Mesenchymal stem cell (in vitro differentiated cells and primary cell): Measurements from ENCODE around the gene UNC13A.
"Not testable (repeated sequence)": the region's sequence is repeated elsewhere in the genome, so short reads cannot be mapped to it uniquely, and the experiment has no call there.

Experiments used
- DNase-seq: peaks from one replicate; pipeline ENCODE4 v3.0.0-alpha.2; 2013
- H2AFZ ChIP-seq: one replicate; pipeline ENCODE4 v1.6.1; 2013; ENCODE audit warnings: low read depth, mild to moderate bottlenecking, control low read depth, inconsistent platforms, low read length, moderate library complexity
- H2AK5ac ChIP-seq: 2 replicates; pipeline ENCODE4 v1.6.1; 2013; ENCODE audit warnings: low read length, moderate library complexity, mild to moderate bottlenecking, inconsistent platforms; ENCODE audit not compliant: severe bottlenecking
- H2BK120ac ChIP-seq: one replicate; pipeline ENCODE4 v1.6.1; 2013; ENCODE audit warnings: low read depth, mild to moderate bottlenecking, inconsistent platforms, low read length, moderate library complexity
- H2BK12ac ChIP-seq, 2 experiments: one replicate each; pipeline ENCODE4 v1.6.1; 2013; ENCODE audit warnings: inconsistent platforms in 2 of 2, low read length in 2 of 2, mild to moderate bottlenecking in 2 of 2, moderate library complexity in 2 of 2, control low read depth in 1 of 2
- H2BK15ac ChIP-seq: one replicate; pipeline ENCODE4 v1.6.1; 2013; ENCODE audit warnings: mild to moderate bottlenecking, low read depth, inconsistent platforms; ENCODE audit not compliant: poor library complexity, severe bottlenecking
- H2BK5ac ChIP-seq: 2 replicates; pipeline ENCODE4 v1.6.1; 2013; ENCODE audit warnings: low read depth, mild to moderate bottlenecking, low read length, control low read depth, inconsistent platforms; ENCODE audit not compliant: poor library complexity, severe bottlenecking
- H3K14ac ChIP-seq, 2 experiments: one replicate each; pipeline ENCODE4 v1.6.1; 2013; ENCODE audit warnings: inconsistent platforms in 2 of 2, low read length in 2 of 2, control low read depth in 1 of 2, mild to moderate bottlenecking in 1 of 2, moderate library complexity in 1 of 2
- H3K18ac ChIP-seq, 2 experiments: one replicate each; pipeline ENCODE4 v1.6.1; 2013; ENCODE audit warnings: inconsistent platforms in 2 of 2, low read length in 2 of 2, control low read depth in 1 of 2, low read depth in 1 of 2, mild to moderate bottlenecking in 1 of 2
- H3K23ac ChIP-seq, 2 experiments: one replicate each; pipeline ENCODE4 v1.6.1; 2013; ENCODE audit warnings: inconsistent platforms in 2 of 2, low read length in 2 of 2, mild to moderate bottlenecking in 2 of 2, moderate library complexity in 2 of 2, control low read depth in 1 of 2
- H3K27ac ChIP-seq: 2 replicates; pipeline ENCODE4 v1.5.1; 2013; ENCODE audit warnings: mild to moderate bottlenecking, moderate library complexity, low read length, control low read depth, inconsistent platforms; ENCODE audit not compliant: poor library complexity, severe bottlenecking
- H3K27me3 ChIP-seq, 2 experiments: 2 replicates each; pipeline versions ENCODE4 v1.6.1 to v1.7.0; 2013; ENCODE audit warnings: low read length in 2 of 2, mild to moderate bottlenecking in 2 of 2, moderate library complexity in 2 of 2, control low read depth in 1 of 2, inconsistent platforms in 1 of 2; ENCODE audit not compliant: control insufficient read depth in 1 of 2, insufficient read depth in 1 of 2
- H3K36me3 ChIP-seq, 2 experiments: 2 replicates each; pipeline versions ENCODE4 v1.6.1 to v1.7.0; 2013; ENCODE audit warnings: low read length in 2 of 2, control low read depth in 1 of 2, inconsistent platforms in 1 of 2, low read depth in 1 of 2, mild to moderate bottlenecking in 1 of 2; ENCODE audit not compliant: insufficient read depth in 2 of 2, control insufficient read depth in 1 of 2
- H3K4ac ChIP-seq, 2 experiments: one replicate each; pipeline ENCODE4 v1.6.1; 2013; ENCODE audit warnings: inconsistent platforms in 2 of 2, low read length in 2 of 2, mild to moderate bottlenecking in 2 of 2, moderate library complexity in 2 of 2, control low read depth in 1 of 2, low read depth in 1 of 2
- H3K4me1 ChIP-seq: 2 replicates; pipeline ENCODE4 v1.6.1; 2013; ENCODE audit warnings: low read depth, low read length, control low read depth; ENCODE audit not compliant: control insufficient read depth, insufficient read depth
- H3K4me2 ChIP-seq: 2 replicates; pipeline ENCODE4 v1.6.1; 2013; ENCODE audit warnings: low read length, mild to moderate bottlenecking, inconsistent platforms; ENCODE audit not compliant: poor library complexity, severe bottlenecking
- H3K4me3 ChIP-seq, 2 experiments: 2 replicates each; pipeline versions ENCODE4 v1.5.1 to v1.7.0; 2013; ENCODE audit warnings: low read length in 2 of 2, mild to moderate bottlenecking in 2 of 2, control low read depth in 1 of 2, low read depth in 1 of 2; ENCODE audit not compliant: insufficient read depth in 1 of 2
- H3K79me1 ChIP-seq: replicated peaks from 2 replicates; pipeline ENCODE4 v1.6.1; 2013; ENCODE audit warnings: mild to moderate bottlenecking, control low read depth, low read length, inconsistent platforms; ENCODE audit not compliant: poor library complexity, severe bottlenecking
- H3K9ac ChIP-seq: 2 replicates; pipeline ENCODE4 v1.7.0; 2013; ENCODE audit warnings: mild to moderate bottlenecking, low read length, moderate library complexity
- H3K9me3 ChIP-seq: 2 replicates; pipeline ENCODE4 v1.7.0; 2013; ENCODE audit warnings: mild to moderate bottlenecking, low read length; ENCODE audit not compliant: control insufficient read depth
- H4K8ac ChIP-seq: one replicate; pipeline ENCODE4 v1.6.1; 2013; ENCODE audit warnings: inconsistent platforms, mild to moderate bottlenecking, low read length, moderate library complexity
- H4K91ac ChIP-seq: one replicate; pipeline ENCODE4 v1.6.1; 2013; ENCODE audit warnings: mild to moderate bottlenecking, low read length, inconsistent platforms
- WGBS: methylation state at CpG from one replicate; pipeline ENCODE4 v1.1.7; 2013; ENCODE audit warnings: mixed read lengths; 5-methylcytosine and 5-hydroxymethylcytosine counted together

The UNC13A gene

GRCh38 chr19:17599780-17600179 lies 88.4 kb downstream of the UNC13A start:
- no peaks in the 10 kb centered on the region for H3K79me1 ChIP-seq
- no peak overlapping the region for H3K23ac ChIP-seq
- H3K4ac ChIP-seq: no peak overlapping the region
- WGBS: 91% methylated on average over 10 of the region's 10 CpGs
- H3K4me2 ChIP-seq: no peak overlapping the region
- no peak overlapping the region for H2BK15ac ChIP-seq
- peak overlapping the region; percentile 73 for H3K9ac ChIP-seq
- H2AK5ac ChIP-seq: no peak overlapping the region
- no peak overlapping the region for H2BK12ac ChIP-seq
- DNase-seq: no peak
- no peak overlapping the region for H2BK5ac ChIP-seq
- H3K27ac ChIP-seq: no peak overlapping the region
- H3K14ac ChIP-seq: no peak overlapping the region
- H2AFZ ChIP-seq: no peak overlapping the region
- H3K36me3 ChIP-seq: no peaks in the 10 kb centered on the region
- H3K4me3 ChIP-seq: no peak overlapping the region
- no peaks in the 10 kb centered on the region for H3K9me3 ChIP-seq
- H3K18ac ChIP-seq: no peak overlapping the region
- no peak overlapping the region for H2BK120ac ChIP-seq
- H3K4me1 ChIP-seq: no peaks in the 10 kb centered on the region
- H4K91ac ChIP-seq: no peak overlapping the region
- no peak overlapping the region for H4K8ac ChIP-seq
- H3K27me3 ChIP-seq: peaks cover 25 to 35% of the 10 kb centered on the region in 2 experiments

DNA sequence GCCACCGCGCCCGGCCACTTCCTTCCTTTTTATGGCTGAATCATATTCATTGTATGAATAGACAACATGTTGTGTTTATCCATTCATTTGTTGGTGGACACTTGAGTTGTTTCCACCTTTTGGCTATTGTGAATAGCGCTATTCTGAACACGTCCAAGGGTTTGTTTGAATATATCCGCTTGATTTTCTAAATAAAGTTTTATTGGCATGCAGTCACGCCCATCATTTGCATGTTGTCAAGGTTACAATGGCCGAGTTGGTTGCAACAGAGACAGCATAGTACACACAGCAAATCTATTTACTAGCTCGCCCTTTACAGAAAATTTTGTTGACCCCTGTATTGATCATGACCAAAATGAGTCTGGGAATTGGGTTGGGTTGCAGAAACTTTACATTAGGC lies 89.2 kb downstream of the UNC13A start:
- H3K27ac ChIP-seq: no peak overlapping the region
- H3K4me2 ChIP-seq: no peak overlapping the region
- WGBS: 91% methylated on average over 8 of the region's 9 CpGs
- no peaks in the 10 kb centered on the region for H3K36me3 ChIP-seq
- H2AK5ac ChIP-seq: no peak overlapping the region
- H3K23ac ChIP-seq: no peak overlapping the region
- no peak for DNase-seq
- no peak overlapping the region for H4K8ac ChIP-seq
- no peak overlapping the region for H3K14ac ChIP-seq
- H3K18ac ChIP-seq: no peak overlapping the region
- H2AFZ ChIP-seq: no peak overlapping the region
- no peaks in the 10 kb centered on the region for H3K4me1 ChIP-seq
- no peak overlapping the region for H2BK12ac ChIP-seq
- H3K27me3 ChIP-seq: peaks cover 25 to 29% of the 10 kb centered on the region in 2 experiments
- H3K9ac ChIP-seq: no peak overlapping the region
- H3K9me3 ChIP-seq: no peaks in the 10 kb centered on the region
- H2BK15ac ChIP-seq: no peak overlapping the region
- no peak overlapping the region for H4K91ac ChIP-seq
- H2BK5ac ChIP-seq: no peak overlapping the region
- H3K4me3 ChIP-seq: no peak overlapping the region
- no peaks in the 10 kb centered on the region for H3K79me1 ChIP-seq
- no peak overlapping the region for H3K4ac ChIP-seq
- H2BK120ac ChIP-seq: no peak overlapping the region

- DNase-seq, H3K27ac ChIP-seq, H2BK15ac ChIP-seq, H3K4me2 ChIP-seq, H4K8ac ChIP-seq, H3K18ac ChIP-seq, H3K4me1 ChIP-seq, H3K9ac ChIP-seq, H2BK12ac ChIP-seq, H3K14ac ChIP-seq, H3K36me3 ChIP-seq, H3K79me1 ChIP-seq, H2BK120ac ChIP-seq, H2AK5ac ChIP-seq, H3K4me3 ChIP-seq, H4K91ac ChIP-seq, H3K23ac ChIP-seq, H3K4ac ChIP-seq, H2AFZ ChIP-seq, H2BK5ac ChIP-seq, H3K9me3 ChIP-seq: not testable (repeated sequence)
- WGBS: 88% methylated on average over 8 of the region's 8 CpGs
- peaks cover 19 to 21% of the 10 kb centered on the region in 2 experiments for H3K27me3 ChIP-seq
Observed at GRCh38 chr19:17598063-17598462, 90.1 kb downstream of the UNC13A start.

GRCh38 chr19:17594296-17594695 lies 93.9 kb downstream of the UNC13A start:
- not testable (repeated sequence) for H3K27me3 ChIP-seq, H3K4me3 ChIP-seq, DNase-seq, H2AK5ac ChIP-seq, H2BK12ac ChIP-seq, H3K4ac ChIP-seq, H2AFZ ChIP-seq, H3K14ac ChIP-seq, H4K91ac ChIP-seq, H2BK120ac ChIP-seq, H3K9ac ChIP-seq, H2BK5ac ChIP-seq, H3K18ac ChIP-seq, H4K8ac ChIP-seq, H2BK15ac ChIP-seq, H3K36me3 ChIP-seq, H3K27ac ChIP-seq, H3K23ac ChIP-seq, H3K4me2 ChIP-seq, H3K4me1 ChIP-seq, H3K9me3 ChIP-seq, H3K79me1 ChIP-seq
- 76% methylated on average over 7 of the region's 7 CpGs for WGBS
